IMR-90 (cell line): Measurements from ENCODE around the gene DOCK9. TPM values are rescaled to one million over a fixed set of nuclear protein-coding genes. Genes with fewer than 3 reads are reported as not detected.

Source experiments
- ATAC-seq: fragments of 200-7000 bp; cut with Tn5 transposase; 2 replicates; pipeline ENCODE4 v1.9.1; 2020; ENCODE audit warnings: low read depth, mild to moderate bottlenecking, moderate library complexity
- BruUV-seq: library from RNA; stranded (reverse); fragments of 400-500 nt; replicated peaks from 2 replicates; lab custom pipeline; 2021; lab: Mats Ljungman, UMichigan
- CTCF ChIA-PET: fragments of 300-600 bp; formaldehyde crosslinking; extraction: SDS; loops from one replicate; lab custom pipeline; 2021; ENCODE audit warnings: antibody characterized with exemption; lab: Yijun Ruan, JAX
- POLR2A ChIA-PET: fragments of 300-600 bp; sonication (Branson Sonifier 250); formaldehyde crosslinking; loops from one replicate; lab custom pipeline; 2022; ENCODE audit warnings: antibody characterized with exemption; ENCODE audit not compliant: unreplicated experiment; lab: Charles Lee
- DNase-seq: peaks from one replicate; pipeline ENCODE4 v3.0.0; 2013
- H2AFZ ChIP-seq: replicated peaks from 2 replicates; pipeline ENCODE3; 2013; ENCODE audit warnings: low read length, mild to moderate bottlenecking; ENCODE audit not compliant: poor library complexity
- H2AK5ac ChIP-seq: 2 replicates; pipeline ENCODE4 v1.6.1; 2013; ENCODE audit warnings: low read depth, low read length, inconsistent platforms
- H2AK9ac ChIP-seq: replicated peaks from 2 replicates; pipeline ENCODE3; 2013; ENCODE audit warnings: mild to moderate bottlenecking, low read depth, low read length, moderate library complexity; ENCODE audit not compliant: poor library complexity
- H2BK120ac ChIP-seq: 2 replicates; pipeline ENCODE4 v1.6.1; 2013; ENCODE audit warnings: low read depth, low read length, inconsistent platforms
- H2BK15ac ChIP-seq: 3 replicates; pipeline ENCODE4 v1.6.1; 2013; ENCODE audit warnings: low read depth, low read length, inconsistent platforms
- H2BK20ac ChIP-seq: 2 replicates; pipeline ENCODE4 v1.6.1; 2013; ENCODE audit warnings: low read depth, mild to moderate bottlenecking, inconsistent platforms, low read length, moderate library complexity
- H2BK5ac ChIP-seq: 2 replicates; pipeline ENCODE4 v1.6.1; 2013; ENCODE audit warnings: mild to moderate bottlenecking, low read depth, low read length, inconsistent platforms; ENCODE audit not compliant: poor library complexity, severe bottlenecking
- H3K14ac ChIP-seq: replicated peaks from 2 replicates; pipeline ENCODE4 v1.6.1; 2013; ENCODE audit warnings: low read depth, low read length, inconsistent platforms
- H3K18ac ChIP-seq: 2 replicates; pipeline ENCODE4 v1.6.1; 2013; ENCODE audit warnings: low read depth, low read length, control low read depth
- H3K23ac ChIP-seq: 2 replicates; pipeline ENCODE4 v1.6.1; 2013; ENCODE audit warnings: low read depth, low read length, inconsistent platforms
- H3K27ac ChIP-seq: 2 replicates; pipeline ENCODE4 v1.5.1; 2013; ENCODE audit warnings: mild to moderate bottlenecking, control low read depth, low read length; ENCODE audit not compliant: insufficient read depth
- H3K27me3 ChIP-seq: 2 replicates; pipeline ENCODE4 v1.6.1; 2013; ENCODE audit warnings: low read length; ENCODE audit not compliant: control insufficient read depth, insufficient read depth
- H3K36me3 ChIP-seq: 2 replicates; pipeline ENCODE4 v1.6.1; 2013; ENCODE audit warnings: low read length, mixed read lengths; ENCODE audit not compliant: control insufficient read depth, insufficient read depth
- H3K4ac ChIP-seq: 2 replicates; pipeline ENCODE4 v1.6.1; 2013; ENCODE audit warnings: low read depth, low read length, inconsistent platforms
- H3K4me1 ChIP-seq: 2 replicates; pipeline ENCODE4 v1.6.1; 2013; ENCODE audit warnings: low read length, mixed read lengths; ENCODE audit not compliant: control insufficient read depth, insufficient read depth
- H3K4me2 ChIP-seq: 2 replicates; pipeline ENCODE4 v1.6.1; 2013; ENCODE audit warnings: low read depth, mild to moderate bottlenecking, control low read depth, low read length, moderate library complexity
- H3K4me3 ChIP-seq: 2 replicates; pipeline ENCODE4 v1.5.1; 2013; ENCODE audit warnings: low read depth, mild to moderate bottlenecking, control low read depth, low read length, moderate library complexity; ENCODE audit not compliant: insufficient read depth
- H3K56ac ChIP-seq: 2 replicates; pipeline ENCODE4 v1.6.1; 2013; ENCODE audit warnings: low read length, inconsistent platforms; ENCODE audit not compliant: insufficient read depth; ENCODE audit errors: extremely low read depth
- H3K79me1 ChIP-seq, 2 experiments: 2 replicates each; pipeline ENCODE4 v1.6.1; 2013; ENCODE audit warnings: low read length in 2 of 2, inconsistent platforms in 1 of 2, low read depth in 1 of 2
- H3K9ac ChIP-seq: 2 replicates; pipeline ENCODE4 v1.6.1; 2013; ENCODE audit warnings: low read depth, low read length, control low read depth
- H3K9me1 ChIP-seq: 2 replicates; pipeline ENCODE4 v1.6.1; 2013; ENCODE audit warnings: low read length, inconsistent platforms; ENCODE audit not compliant: insufficient read depth
- H3K9me3 ChIP-seq: 2 replicates; pipeline ENCODE4 v1.6.1; 2013; ENCODE audit warnings: low read length; ENCODE audit not compliant: control insufficient read depth, insufficient read depth
- H4K20me1 ChIP-seq: 2 replicates; pipeline ENCODE4 v1.6.1; 2013; ENCODE audit warnings: low read length, inconsistent platforms; ENCODE audit not compliant: insufficient read depth
- H4K5ac ChIP-seq: 2 replicates; pipeline ENCODE4 v1.6.1; 2013; ENCODE audit warnings: mild to moderate bottlenecking, low read depth, low read length, control low read depth
- H4K8ac ChIP-seq, 2 experiments: 2 replicates each; pipeline ENCODE4 v1.6.1; 2013; ENCODE audit warnings: low read depth in 2 of 2, low read length in 2 of 2, control low read depth in 1 of 2, inconsistent platforms in 1 of 2
- H4K91ac ChIP-seq: 2 replicates; pipeline ENCODE4 v1.6.1; 2013; ENCODE audit warnings: low read depth, low read length, inconsistent platforms; ENCODE audit not compliant: insufficient read depth
- BHLHE40 ChIP-seq: fragments of 150-350 bp; IDR thresholded peaks from 2 replicates; pipeline ENCODE4 v1.6.1; 2016; ENCODE audit warnings: mild to moderate bottlenecking, low read depth, low read length
- CEBPB ChIP-seq: IDR thresholded peaks from 2 replicates; pipeline ENCODE4 v1.6.1; 2012; ENCODE audit warnings: low read depth, low read length, improper control_type of control experiment
- CHD1 ChIP-seq: IDR thresholded peaks from 2 replicates; pipeline ENCODE4 v1.6.1; 2012; ENCODE audit warnings: low read depth, low read length, improper control_type of control experiment
- FOS ChIP-seq: fragments of 150-350 bp; IDR thresholded peaks from 2 replicates; pipeline ENCODE4 v1.6.1; 2016; ENCODE audit warnings: low read depth, low read length
- MAFK ChIP-seq: IDR thresholded peaks from 2 replicates; pipeline ENCODE4 v1.6.1; 2012; ENCODE audit warnings: low read depth, low read length, improper control_type of control experiment
- NFE2L2 ChIP-seq: fragments of 150-350 bp; IDR thresholded peaks from 2 replicates; pipeline ENCODE4 v1.6.1; 2016; ENCODE audit warnings: low read depth, mild to moderate bottlenecking, low read length
- POLR2A ChIP-seq: IDR thresholded peaks from 2 replicates; pipeline ENCODE4 v1.6.1; 2012; ENCODE audit warnings: mild to moderate bottlenecking, low read depth, low read length
- RAD21 ChIP-seq: IDR thresholded peaks from 2 replicates; pipeline ENCODE4 v1.6.1; 2012; ENCODE audit warnings: low read length, improper control_type of control experiment
- RCOR1 ChIP-seq: IDR thresholded peaks from 2 replicates; pipeline ENCODE4 v1.6.1; 2012; ENCODE audit warnings: mild to moderate bottlenecking, low read length, improper control_type of control experiment; ENCODE audit not compliant: insufficient replicate concordance
- RFX5 ChIP-seq: IDR thresholded peaks from 2 replicates; pipeline ENCODE4 v1.8.0; 2012; ENCODE audit warnings: low read depth, mild to moderate bottlenecking, low read length, moderate library complexity
- SMC3 ChIP-seq: fragments of 150-350 bp; IDR thresholded peaks from 2 replicates; pipeline ENCODE4 v1.6.1; 2016; ENCODE audit warnings: low read depth, mild to moderate bottlenecking, antibody characterized with exemption, low read length, moderate library complexity
- whole genome bisulfite sequencing, 2 experiments: methylation state at CpG; one replicate each; pipeline versions ENCODE4 v1.1.5 to v1.1.7; 2013; ENCODE audit warnings: missing lambda C conversion rate in 2 of 2; ENCODE audit not compliant: insufficient read length in 1 of 2; ENCODE audit errors: extremely low coverage in 2 of 2; 5-methylcytosine and 5-hydroxymethylcytosine counted together
- dilution Hi-C: fragments of 300-500 bp; cut with HindIII; formaldehyde crosslinking; loops from one replicate; pipeline ENCODE4 v1.14.3; 2018; ENCODE audit warnings: low sequenced_read_pairs; ENCODE audit not compliant: unreplicated experiment
- in situ Hi-C: fragments of 300-500 bp; cut with MboI; formaldehyde crosslinking; loops from 3 replicates; pipeline ENCODE4 v1.14.3; 2019; ENCODE audit warnings: low sequenced_read_pairs, inconsistent platforms, mixed read lengths
- intact Hi-C: fragments of 100-400 bp; cut with micrococcal nuclease; formaldehyde crosslinking; loops from 2 replicates; pipeline ENCODE4 v1.10.0; 2022
- polyA plus RNA-seq, 3 experiments: library from polyadenylated mRNA; depleted of rRNA; stranded (reverse); fragments of >200 nt; gene quantifications; 2 replicates each; pipeline ENCODE4 v1.2.3, GENCODE V29; 2012; ENCODE audit warnings: low replicate concordance in 1 of 3
- total RNA-seq: library from RNA; depleted of rRNA; stranded (reverse); fragments of >200 nt; gene quantifications from 2 replicates; pipeline ENCODE4 v1.2.3, GENCODE V29; 2012
- TF ChIP-seq, protein P1 (sequence below): conservative IDR thresholded peaks from 2 replicates; pipeline ENCODE4 v1.5.1; 2012; ENCODE audit warnings: mild to moderate bottlenecking, low read depth, low read length, improper control_type of control experiment

The DOCK9 gene
- total and polyA plus RNA-seq, 2 of the 4 experiments (the other 2 are of a cell fraction) = 4.8 to 7.2 TPM

DNA sequence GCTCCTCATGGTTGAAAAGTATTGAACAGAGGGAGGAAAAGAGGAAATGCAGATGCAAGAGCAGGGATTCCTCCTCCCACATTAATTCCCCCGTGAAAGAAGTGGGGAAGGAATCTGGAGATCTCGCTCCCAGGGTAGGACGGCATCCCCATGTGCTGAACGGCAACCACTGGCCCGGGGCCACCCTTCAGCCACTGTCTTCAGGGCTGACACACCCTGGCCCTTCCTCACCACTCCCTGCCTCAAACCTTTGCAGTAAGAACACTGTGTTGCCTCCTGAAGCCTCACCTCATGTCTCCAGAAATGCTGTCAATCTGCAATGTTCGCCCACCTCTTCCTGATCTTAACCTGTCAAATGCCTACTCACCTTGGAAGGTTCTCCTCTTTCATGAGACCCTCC lies 10.9 kb upstream of the DOCK9 start:
- ChIA-PET CTCF (no interaction called here), POLR2A (no interaction called here)
- Histone ChIP-seq H3K14ac (no peak overlapping the region), H2AK5ac (no peak overlapping the region), H2BK120ac (no peak overlapping the region), H4K8ac (no peak overlapping the region), H3K4me3 (no peak overlapping the region), H4K5ac (no peak overlapping the region), H2BK5ac (no peak overlapping the region), H3K9me1 (no peaks in the 10 kb centered on the region), H2AFZ (peak overlapping the region; percentile 14), H3K27ac (no peak overlapping the region), H4K20me1 (no peaks in the 10 kb centered on the region), H2AK9ac (no peak overlapping the region), H3K23ac (no peak overlapping the region), H3K4me2 (no peak overlapping the region), H3K56ac (no peak overlapping the region), H3K4me1 (no peaks in the 10 kb centered on the region), H3K9me3 (no peaks in the 10 kb centered on the region), H3K9ac (no peak overlapping the region), H2BK15ac (no peak overlapping the region), H3K27me3 (no peaks in the 10 kb centered on the region; the same call in 1 of the 2 replicates), H3K4ac (no peak overlapping the region), H2BK20ac (no peak overlapping the region), H3K79me1 (no peaks in the 10 kb centered on the region; a peak in 1 of 4 replicates), H4K91ac (no peak overlapping the region), H3K18ac (no peak overlapping the region), H3K36me3 (no peaks in the 10 kb centered on the region)
- WGBS, 2 experiments = 85% methylated on average over 3 of the region's 6 CpGs; no CpG with 5 or more reads in 1 of the 2 experiments
- DNase-seq (no peak), ATAC-seq (no peak)
- in situ Hi-C loops = no loop called here
- TF ChIP-seq MAFK (no peak), FOS (no peak), SMC3 (no peak), NFE2L2 (no peak), BHLHE40 (no peak), RAD21 (no peak), RFX5 (no peak), RCOR1 (no peak), CHD1 (no peak), CEBPB (no peak), POLR2A (no peak)
- TF ChIP-seq, protein P1, sequence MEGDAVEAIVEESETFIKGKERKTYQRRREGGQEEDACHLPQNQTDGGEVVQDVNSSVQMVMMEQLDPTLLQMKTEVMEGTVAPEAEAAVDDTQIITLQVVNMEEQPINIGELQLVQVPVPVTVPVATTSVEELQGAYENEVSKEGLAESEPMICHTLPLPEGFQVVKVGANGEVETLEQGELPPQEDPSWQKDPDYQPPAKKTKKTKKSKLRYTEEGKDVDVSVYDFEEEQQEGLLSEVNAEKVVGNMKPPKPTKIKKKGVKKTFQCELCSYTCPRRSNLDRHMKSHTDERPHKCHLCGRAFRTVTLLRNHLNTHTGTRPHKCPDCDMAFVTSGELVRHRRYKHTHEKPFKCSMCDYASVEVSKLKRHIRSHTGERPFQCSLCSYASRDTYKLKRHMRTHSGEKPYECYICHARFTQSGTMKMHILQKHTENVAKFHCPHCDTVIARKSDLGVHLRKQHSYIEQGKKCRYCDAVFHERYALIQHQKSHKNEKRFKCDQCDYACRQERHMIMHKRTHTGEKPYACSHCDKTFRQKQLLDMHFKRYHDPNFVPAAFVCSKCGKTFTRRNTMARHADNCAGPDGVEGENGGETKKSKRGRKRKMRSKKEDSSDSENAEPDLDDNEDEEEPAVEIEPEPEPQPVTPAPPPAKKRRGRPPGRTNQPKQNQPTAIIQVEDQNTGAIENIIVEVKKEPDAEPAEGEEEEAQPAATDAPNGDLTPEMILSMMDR = no peak
- no TSS peak for BruUV-seq
- dilution Hi-C loops = no loop called here
- intact Hi-C loops = no loop called here
